ENCODE measurements around the gene SCUBE1. TPM values are rescaled to one million over a fixed set of nuclear protein-coding genes. Genes with fewer than 3 reads are reported as not detected.

SCUBE1 gene
- total RNA-seq, 4 donors from 2014 or later, result 0.68 to 6.4 (median 1.7) TPM

DNA sequence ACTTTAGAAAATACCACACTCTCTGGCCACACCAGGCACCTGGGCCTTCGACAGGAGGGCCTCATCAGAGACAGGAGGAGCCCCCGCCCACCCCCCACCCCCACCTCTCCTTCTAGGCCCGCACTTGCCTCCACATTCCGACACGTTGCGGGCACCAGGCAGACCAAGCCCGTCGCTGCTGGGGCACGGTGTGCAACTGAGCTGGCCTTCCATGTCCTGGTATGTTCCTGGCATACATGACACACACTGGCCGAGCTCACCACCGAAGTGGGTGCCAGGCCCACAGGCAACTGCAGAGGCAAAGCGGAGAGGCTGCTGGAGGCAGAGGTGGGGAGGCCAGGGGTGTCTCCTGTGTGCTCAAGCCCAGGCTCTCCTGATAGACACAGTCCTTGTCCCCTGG lies 129.2 kb downstream of the SCUBE1 start:
- 67 to 76% methylated on average over 3 to 11 of the region's 12 CpGs for WGBS, 2 donors (ENCODE audit: low coverage in 1 of 2)
- intact Hi-C loops (cut with DNase I; ENCODE audit: low total_unique reads), result no loop called here
- in situ Hi-C loops (cut with MboI; ENCODE audit: low pct_ligation_motif_present in 1 of 4, low pct_unique_long_range_greater_than_20kb in 1 of 4, low sequenced_read_pairs in 3 of 4), result no loop called here
- TF ChIP-seq EP300 (IDR thresholded peaks at IDR 0.05; ENCODE audit: low read depth), result no peak
- TF ChIP-seq POLR2AphosphoS5 (IDR thresholded peaks at IDR 0.05), result no peak
- TF ChIP-seq, protein P1, sequence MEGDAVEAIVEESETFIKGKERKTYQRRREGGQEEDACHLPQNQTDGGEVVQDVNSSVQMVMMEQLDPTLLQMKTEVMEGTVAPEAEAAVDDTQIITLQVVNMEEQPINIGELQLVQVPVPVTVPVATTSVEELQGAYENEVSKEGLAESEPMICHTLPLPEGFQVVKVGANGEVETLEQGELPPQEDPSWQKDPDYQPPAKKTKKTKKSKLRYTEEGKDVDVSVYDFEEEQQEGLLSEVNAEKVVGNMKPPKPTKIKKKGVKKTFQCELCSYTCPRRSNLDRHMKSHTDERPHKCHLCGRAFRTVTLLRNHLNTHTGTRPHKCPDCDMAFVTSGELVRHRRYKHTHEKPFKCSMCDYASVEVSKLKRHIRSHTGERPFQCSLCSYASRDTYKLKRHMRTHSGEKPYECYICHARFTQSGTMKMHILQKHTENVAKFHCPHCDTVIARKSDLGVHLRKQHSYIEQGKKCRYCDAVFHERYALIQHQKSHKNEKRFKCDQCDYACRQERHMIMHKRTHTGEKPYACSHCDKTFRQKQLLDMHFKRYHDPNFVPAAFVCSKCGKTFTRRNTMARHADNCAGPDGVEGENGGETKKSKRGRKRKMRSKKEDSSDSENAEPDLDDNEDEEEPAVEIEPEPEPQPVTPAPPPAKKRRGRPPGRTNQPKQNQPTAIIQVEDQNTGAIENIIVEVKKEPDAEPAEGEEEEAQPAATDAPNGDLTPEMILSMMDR (IDR thresholded peaks at IDR 0.05), result no peak
- TF ChIP-seq POLR2A (IDR thresholded peaks at IDR 0.05), result no peak
- no peaks in the 10 kb centered on the region for H3K4me1 ChIP-seq
- no peaks in the 10 kb centered on the region for H3K36me3 ChIP-seq
- no peaks in the 10 kb centered on the region for H3K27me3 ChIP-seq
- H3K4me3 ChIP-seq, result no peak overlapping the region
- H3K27ac ChIP-seq, result no peak overlapping the region
- DNase-seq, result no peak
- no peaks in the 10 kb centered on the region for H3K9me3 ChIP-seq

DNA sequence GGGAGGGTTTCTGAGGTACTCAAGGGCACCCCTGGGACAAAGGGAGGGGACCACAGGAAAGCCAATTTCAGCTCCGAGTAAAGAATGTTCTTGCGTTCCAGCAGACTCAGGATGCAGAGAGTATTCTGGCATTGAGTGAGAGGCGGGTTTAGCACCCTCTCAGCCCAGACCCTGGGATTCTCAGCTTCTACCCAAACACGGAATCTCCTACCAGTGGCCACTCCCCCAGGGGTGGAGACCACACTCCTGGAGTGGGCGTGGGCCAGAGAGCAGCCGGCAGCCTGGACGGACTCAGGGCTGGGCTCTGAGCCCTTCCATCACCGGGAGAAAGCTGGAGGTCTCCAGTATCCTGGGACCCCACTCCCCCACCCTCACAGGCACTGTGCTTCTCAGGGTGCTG lies 130.1 kb downstream of the SCUBE1 start:
- H3K36me3 ChIP-seq, result no peaks in the 10 kb centered on the region
- TF ChIP-seq EP300 (IDR thresholded peaks at IDR 0.05; ENCODE audit: low read depth) (no peak), POLR2AphosphoS5 (IDR thresholded peaks at IDR 0.05) (no peak), POLR2A (IDR thresholded peaks at IDR 0.05) (no peak)
- TF ChIP-seq, protein P1 (IDR thresholded peaks at IDR 0.05), result no peak
- no peak overlapping the region for H3K27ac ChIP-seq
- intact Hi-C loops (cut with DNase I; ENCODE audit: low total_unique reads), result no loop called here
- WGBS, 2 donors (ENCODE audit: low coverage in 1 of 2), result 28% methylated on average over 7 of the region's 8 CpGs; no CpG with 5 or more reads in 1 of the 2 donors
- no peaks in the 10 kb centered on the region for H3K4me1 ChIP-seq
- no peak overlapping the region for H3K4me3 ChIP-seq
- no peak for DNase-seq
- no peaks in the 10 kb centered on the region for H3K27me3 ChIP-seq
- in situ Hi-C loops (cut with MboI; ENCODE audit: low pct_ligation_motif_present in 1 of 4, low pct_unique_long_range_greater_than_20kb in 1 of 4, low sequenced_read_pairs in 3 of 4), result no loop called here
- no peaks in the 10 kb centered on the region for H3K9me3 ChIP-seq

DNA sequence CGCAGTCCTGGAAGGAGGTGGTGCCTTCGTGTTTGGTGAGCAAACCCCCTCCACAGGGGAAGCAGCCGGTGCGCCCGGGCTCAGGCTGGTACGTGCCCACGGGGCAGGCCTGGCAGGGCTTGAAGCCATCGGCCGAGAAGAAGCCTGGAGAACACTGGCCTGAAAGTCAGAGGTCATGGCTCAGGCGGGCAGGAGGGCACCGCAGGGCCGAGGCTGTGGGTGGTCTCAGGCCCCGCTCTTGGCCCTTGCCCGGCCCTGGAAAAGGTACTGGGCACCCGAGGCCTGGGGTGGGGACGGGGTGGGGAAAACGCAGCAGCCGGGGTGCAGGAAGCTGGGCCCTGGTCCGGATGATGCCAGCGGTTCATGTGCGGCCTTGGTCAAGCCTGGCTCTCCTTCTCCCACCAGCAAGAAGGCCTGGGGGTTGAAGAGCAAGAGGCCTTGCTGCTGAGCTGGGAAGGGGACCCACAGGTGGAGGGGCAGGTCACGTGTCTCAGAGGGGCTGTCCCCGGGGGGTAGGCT lies 130.7 kb downstream of the SCUBE1 start:
- intact Hi-C loops (cut with DNase I; ENCODE audit: low total_unique reads), result no loop called here
- H3K9me3 ChIP-seq, result no peaks in the 10 kb centered on the region
- in situ Hi-C loops (cut with MboI; ENCODE audit: low pct_ligation_motif_present in 1 of 4, low pct_unique_long_range_greater_than_20kb in 1 of 4, low sequenced_read_pairs in 3 of 4), result no loop called here
- no peaks in the 10 kb centered on the region for H3K27me3 ChIP-seq
- no peak for TF ChIP-seq POLR2AphosphoS5 (IDR thresholded peaks at IDR 0.05)
- no peak for TF ChIP-seq POLR2A (IDR thresholded peaks at IDR 0.05)
- TF ChIP-seq, protein P1 (IDR thresholded peaks at IDR 0.05), result no peak
- TF ChIP-seq EP300 (IDR thresholded peaks at IDR 0.05; ENCODE audit: low read depth), result no peak
- no peak for DNase-seq
- H3K27ac ChIP-seq, result no peak overlapping the region
- H3K4me3 ChIP-seq, result no peak overlapping the region
- H3K36me3 ChIP-seq, result no peaks in the 10 kb centered on the region
- no peaks in the 10 kb centered on the region for H3K4me1 ChIP-seq
- 81% methylated on average over 23 of the region's 23 CpGs; no CpG with 5 or more reads in 1 of the 2 donors for WGBS, 2 donors (ENCODE audit: low coverage in 1 of 2)

DNA sequence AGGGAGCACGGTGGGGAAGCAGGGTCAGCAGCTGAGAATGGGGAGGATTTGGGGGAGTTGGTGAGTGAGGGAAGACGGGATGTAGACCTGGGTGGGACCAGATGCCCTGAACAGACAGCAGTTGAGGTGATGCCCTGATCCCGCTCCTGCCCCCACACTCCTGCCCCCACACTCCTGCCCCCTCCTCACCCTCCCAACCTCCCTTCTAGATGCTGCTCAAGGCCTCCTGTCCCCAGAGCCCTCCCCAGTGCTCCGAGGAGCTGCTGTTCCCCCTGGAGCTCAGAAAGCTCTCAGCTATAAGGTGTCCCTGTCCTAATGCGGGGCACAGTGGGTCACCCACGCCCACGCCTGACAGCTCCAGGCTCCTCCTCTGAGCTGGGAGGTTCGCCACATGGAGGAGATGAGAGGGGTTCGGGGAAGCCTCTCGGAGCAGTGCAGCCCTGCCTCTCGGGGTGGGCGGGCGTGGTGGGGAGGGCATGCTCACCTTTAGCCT lies 131.2 kb downstream of the SCUBE1 start:
- no peak overlapping the region for H3K27ac ChIP-seq
- intact Hi-C loops (cut with DNase I; ENCODE audit: low total_unique reads), result no loop called here
- WGBS, 2 donors (ENCODE audit: low coverage in 1 of 2), result 72 to 86% methylated on average over 2 to 9 of the region's 13 CpGs
- no peak overlapping the region for H3K4me3 ChIP-seq
- DNase-seq, result no peak
- TF ChIP-seq POLR2A (IDR thresholded peaks at IDR 0.05) (no peak), POLR2AphosphoS5 (IDR thresholded peaks at IDR 0.05) (no peak), EP300 (IDR thresholded peaks at IDR 0.05; ENCODE audit: low read depth) (no peak)
- TF ChIP-seq, protein P1 (IDR thresholded peaks at IDR 0.05), result no peak
- in situ Hi-C loops (cut with MboI; ENCODE audit: low pct_ligation_motif_present in 1 of 4, low pct_unique_long_range_greater_than_20kb in 1 of 4, low sequenced_read_pairs in 3 of 4), result no loop called here
- H3K36me3 ChIP-seq, result no peaks in the 10 kb centered on the region
- no peaks in the 10 kb centered on the region for H3K9me3 ChIP-seq
- no peaks in the 10 kb centered on the region for H3K27me3 ChIP-seq
- no peaks in the 10 kb centered on the region for H3K4me1 ChIP-seq
